ENCODE data around the gene PPP2R5B.

DNA sequence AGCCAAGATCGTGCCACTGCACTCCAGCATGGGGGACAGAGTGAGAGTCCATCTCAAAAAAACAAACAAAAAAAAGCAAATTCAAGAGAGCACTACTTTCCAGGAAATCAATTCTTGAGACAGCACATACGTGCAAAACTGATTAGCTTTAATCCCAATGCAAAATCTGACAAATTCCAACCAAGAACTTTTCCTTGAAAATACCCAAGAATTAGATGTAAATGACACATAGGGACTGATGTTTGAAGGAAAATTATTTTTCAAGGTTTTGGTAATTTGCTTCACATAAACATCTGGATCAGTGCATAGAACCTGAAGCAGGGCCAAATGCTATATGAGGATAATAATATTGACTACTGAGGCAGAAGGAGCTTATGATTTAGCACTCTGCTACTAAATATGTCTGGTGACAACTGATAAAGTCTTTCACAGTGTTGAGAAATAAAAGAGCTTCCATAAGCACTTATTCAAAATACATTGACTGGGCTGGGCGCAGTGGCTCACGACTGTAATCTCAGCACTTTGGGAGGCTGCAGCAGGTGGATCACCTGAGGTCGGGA, 38.7 kb downstream of the PPP2R5B start:
- TF ChIP-seq, protein P1, sequence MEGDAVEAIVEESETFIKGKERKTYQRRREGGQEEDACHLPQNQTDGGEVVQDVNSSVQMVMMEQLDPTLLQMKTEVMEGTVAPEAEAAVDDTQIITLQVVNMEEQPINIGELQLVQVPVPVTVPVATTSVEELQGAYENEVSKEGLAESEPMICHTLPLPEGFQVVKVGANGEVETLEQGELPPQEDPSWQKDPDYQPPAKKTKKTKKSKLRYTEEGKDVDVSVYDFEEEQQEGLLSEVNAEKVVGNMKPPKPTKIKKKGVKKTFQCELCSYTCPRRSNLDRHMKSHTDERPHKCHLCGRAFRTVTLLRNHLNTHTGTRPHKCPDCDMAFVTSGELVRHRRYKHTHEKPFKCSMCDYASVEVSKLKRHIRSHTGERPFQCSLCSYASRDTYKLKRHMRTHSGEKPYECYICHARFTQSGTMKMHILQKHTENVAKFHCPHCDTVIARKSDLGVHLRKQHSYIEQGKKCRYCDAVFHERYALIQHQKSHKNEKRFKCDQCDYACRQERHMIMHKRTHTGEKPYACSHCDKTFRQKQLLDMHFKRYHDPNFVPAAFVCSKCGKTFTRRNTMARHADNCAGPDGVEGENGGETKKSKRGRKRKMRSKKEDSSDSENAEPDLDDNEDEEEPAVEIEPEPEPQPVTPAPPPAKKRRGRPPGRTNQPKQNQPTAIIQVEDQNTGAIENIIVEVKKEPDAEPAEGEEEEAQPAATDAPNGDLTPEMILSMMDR (IDR thresholded peaks at IDR 0.05 in 2 of 3, conservative IDR thresholded peaks at IDR 0.05 in 1 of 3; ENCODE audit: insufficient read depth in 2 of 3, low read depth in 1 of 3, low read length in 3 of 3), result no peak
- TF ChIP-seq ZNF124 (CRISPR knock-in tag; IDR thresholded peaks at IDR 0.05) (no peak), ZNF76 (CRISPR knock-in tag; IDR thresholded peaks at IDR 0.05; ENCODE audit: borderline replicate concordance) (no peak), POU5F1 (IDR thresholded peaks at IDR 0.05; ENCODE audit: borderline replicate concordance, low read depth, low read length, partially characterized antibody) (no peak), TCF7 (IDR thresholded peaks at IDR 0.05; ENCODE audit: borderline replicate concordance) (no peak), HDAC2 (IDR thresholded peaks at IDR 0.05) (0 out of 2 replicates have a peak, but pooled peaks have one; percentile 56), ZNF3 (CRISPR knock-in tag; IDR thresholded peaks at IDR 0.05) (no peak)
- TF ChIP-seq, protein P2, sequence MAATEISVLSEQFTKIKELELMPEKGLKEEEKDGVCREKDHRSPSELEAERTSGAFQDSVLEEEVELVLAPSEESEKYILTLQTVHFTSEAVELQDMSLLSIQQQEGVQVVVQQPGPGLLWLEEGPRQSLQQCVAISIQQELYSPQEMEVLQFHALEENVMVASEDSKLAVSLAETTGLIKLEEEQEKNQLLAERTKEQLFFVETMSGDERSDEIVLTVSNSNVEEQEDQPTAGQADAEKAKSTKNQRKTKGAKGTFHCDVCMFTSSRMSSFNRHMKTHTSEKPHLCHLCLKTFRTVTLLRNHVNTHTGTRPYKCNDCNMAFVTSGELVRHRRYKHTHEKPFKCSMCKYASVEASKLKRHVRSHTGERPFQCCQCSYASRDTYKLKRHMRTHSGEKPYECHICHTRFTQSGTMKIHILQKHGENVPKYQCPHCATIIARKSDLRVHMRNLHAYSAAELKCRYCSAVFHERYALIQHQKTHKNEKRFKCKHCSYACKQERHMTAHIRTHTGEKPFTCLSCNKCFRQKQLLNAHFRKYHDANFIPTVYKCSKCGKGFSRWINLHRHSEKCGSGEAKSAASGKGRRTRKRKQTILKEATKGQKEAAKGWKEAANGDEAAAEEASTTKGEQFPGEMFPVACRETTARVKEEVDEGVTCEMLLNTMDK (IDR thresholded peaks at IDR 0.05; ENCODE audit: borderline replicate concordance, insufficient read depth, low read depth, low read length, poor library complexity, severe bottlenecking), result no peak
- TF ChIP-seq, protein P3, sequence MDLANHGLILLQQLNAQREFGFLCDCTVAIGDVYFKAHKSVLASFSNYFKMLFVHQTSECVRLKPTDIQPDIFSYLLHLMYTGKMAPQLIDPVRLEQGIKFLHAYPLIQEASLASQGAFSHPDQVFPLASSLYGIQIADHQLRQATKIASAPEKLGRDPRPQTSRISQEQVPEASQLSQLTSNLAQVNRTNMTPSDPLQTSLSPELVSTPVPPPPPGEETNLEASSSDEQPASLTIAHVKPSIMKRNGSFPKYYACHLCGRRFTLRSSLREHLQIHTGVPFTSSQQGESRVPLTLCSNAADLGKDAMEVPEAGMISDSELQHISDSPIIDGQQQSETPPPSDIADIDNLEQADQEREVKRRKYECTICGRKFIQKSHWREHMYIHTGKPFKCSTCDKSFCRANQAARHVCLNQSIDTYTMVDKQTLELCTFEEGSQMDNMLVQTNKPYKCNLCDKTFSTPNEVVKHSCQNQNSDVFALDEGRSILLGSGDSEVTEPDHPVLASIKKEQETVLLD (IDR thresholded peaks at IDR 0.05), result no peak
